Pancreas (tissue), 10 donors: ENCODE results near the gene GALNT11. TPM values are rescaled to one million over a fixed set of nuclear protein-coding genes. Genes with fewer than 3 reads are reported as not detected.
A peak's percentile ranks its signal among the peaks of the same experiment; 100 is the strongest.

Experiments used
- ATAC-seq, 4 donors: fragments of 200-7000 bp; cut with Tn5 transposase; one replicate each; pipeline versions ENCODE4 v1.8.0 to v1.9.1; 2020; ENCODE audit warnings: mild to moderate bottlenecking in 4 of 4, moderate library complexity in 4 of 4
- DNase-seq, 6 donors: peaks; one replicate each; pipeline ENCODE4 v3.0.0-alpha.2; 2020
- FAIRE-seq: peaks from 2 replicates; lab custom pipeline; 2012; peaks lifted over from hg19 to GRCh38; lab: Jason Lieb, UNC
- H3K27ac ChIP-seq, 4 donors: fragments of 200-600 bp; sonication (generic); 1 replicate in 3 of 4; 2 replicates in 1 of 4; pipeline versions ENCODE4 v1.5.0 to v1.8.0; 2020
- H3K27me3 ChIP-seq, 4 donors: fragments of 200-600 bp; one replicate each; pipeline ENCODE4 v1.8.0; 2021
- H3K36me3 ChIP-seq, 3 donors: fragments of 200-600 bp; sonication (generic) in 1 of 3; one replicate each; pipeline versions ENCODE4 v1.5.0 to v1.8.0; 2020 to 2021
- H3K4me1 ChIP-seq, 3 donors: fragments of 200-600 bp; one replicate each; pipeline ENCODE4 v1.8.0; 2021
- H3K4me3 ChIP-seq, 4 donors: fragments of 200-600 bp; sonication (generic) in 2 of 4; one replicate each; pipeline versions ENCODE4 v1.5.0 to v1.8.0; 2020 to 2021
- H3K9me3 ChIP-seq, 4 donors: fragments of 200-600 bp; one replicate each; pipeline ENCODE4 v1.8.0; 2021
- WGBS, 2 donors: extraction: QIAGEN DNeasy Blood & Tissue Kit; methylation state at CpG; one replicate each; pipeline ENCODE4 v1.1.7; 2013; 5-methylcytosine and 5-hydroxymethylcytosine counted together
- intact Hi-C, 3 donors: fragments of 100-400 bp; cut with DNase I; formaldehyde crosslinking; loops; one replicate each; pipeline versions ENCODE4 v1.11.1 to v1.14.2; 2022
- polyA plus RNA-seq, 2 donors: library from polyadenylated mRNA; stranded (reverse); fragments of 200-250 nt; gene quantifications; one replicate each; pipeline ENCODE4 v1.2.3, GENCODE V29; 2013
- total RNA-seq, 6 donors: library from RNA; stranded (reverse); fragmentation: NEBNext Ultra II Directional in 4 of 6; extraction: Animal tissue kit (Norgen Biotek cat#: 25700) in 4 of 6; gene quantifications; one replicate each; pipeline versions ENCODE4 v1.2.1 to v1.2.4, GENCODE V29; 2021 to 2023
- TF ChIP-seq, protein P1 (sequence below), 4 donors: fragments of 200-600 bp; sonication (generic) in 3 of 4; IDR thresholded peaks; one replicate each; pipeline versions ENCODE4 v1.5.0 to v1.8.0; 2021; ENCODE audit warnings: antibody characterized with exemption in 4 of 4
- donor health status: healthy with polysubstance abuse.
- donor health status: DM: no; HTN: no; CAD: no; lungs with moderate emphysema.
- donor health status: DM: no; HTN: no; CAD: no.
- donor health status: control.
- donor health status: control.
- donor health status: Bipolar disorder and iron deficiency.
- donor health status: DM: yes; HTN: yes; CAD: no.
- donor health status: DM: no; HTN: no; CAD: no.
- donor health status: DM: no; HTN: no; CAD: no.
- donor health status: DM: yes; HTN: yes; CAD: no.

Gene GALNT11
- total and polyA plus RNA-seq, 8 donors: 12.9 to 36.3 (median 26.9) TPM

DNA sequence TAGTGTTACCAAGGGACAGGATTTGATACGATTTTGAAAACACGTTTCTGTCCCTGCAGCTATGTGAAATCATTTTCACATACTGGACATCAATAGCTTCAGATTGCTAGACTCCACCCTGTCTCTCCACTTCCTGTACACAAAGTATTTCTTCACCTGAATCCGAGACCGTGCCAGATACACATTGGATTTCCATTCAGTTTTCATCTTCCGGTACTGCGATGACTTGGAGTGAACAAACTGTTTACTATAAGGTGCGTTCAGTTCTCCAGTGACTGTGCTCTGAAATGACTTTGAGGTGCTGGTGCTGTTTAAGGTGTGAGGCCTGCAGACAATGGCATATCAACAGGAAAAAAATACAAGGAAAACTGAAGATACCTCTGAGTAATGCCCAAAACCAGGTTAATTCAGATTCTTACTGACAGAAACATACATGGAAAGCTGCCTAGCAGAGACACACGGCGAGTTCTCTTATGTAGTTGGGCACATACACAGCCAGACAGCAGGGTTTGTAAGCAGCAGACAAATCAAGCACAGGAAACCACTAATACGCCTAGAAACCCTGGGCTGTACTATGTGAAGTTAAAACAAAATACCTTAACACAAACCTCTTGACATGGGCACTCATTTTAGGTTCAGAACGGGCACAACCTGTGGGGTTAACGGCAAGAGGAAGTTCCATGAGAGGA lies 119.2 kb downstream of the GALNT11 start:
- no peak for DNase-seq
- peaks cover 4 to 76% (median 23%) of the 10 kb centered on the region in 3 donors for H3K36me3 ChIP-seq
- H3K27me3 ChIP-seq: no peaks in the 10 kb centered on the region
- no peak overlapping the region for H3K4me3 ChIP-seq
- H3K9me3 ChIP-seq: no peaks in the 10 kb centered on the region
- 83 to 85% methylated on average over 12 of the region's 12 CpGs for WGBS, 2 donors
- no peak for FAIRE-seq
- H3K27ac ChIP-seq: no peak overlapping the region
- no peak for ATAC-seq
- TF ChIP-seq, protein P1, sequence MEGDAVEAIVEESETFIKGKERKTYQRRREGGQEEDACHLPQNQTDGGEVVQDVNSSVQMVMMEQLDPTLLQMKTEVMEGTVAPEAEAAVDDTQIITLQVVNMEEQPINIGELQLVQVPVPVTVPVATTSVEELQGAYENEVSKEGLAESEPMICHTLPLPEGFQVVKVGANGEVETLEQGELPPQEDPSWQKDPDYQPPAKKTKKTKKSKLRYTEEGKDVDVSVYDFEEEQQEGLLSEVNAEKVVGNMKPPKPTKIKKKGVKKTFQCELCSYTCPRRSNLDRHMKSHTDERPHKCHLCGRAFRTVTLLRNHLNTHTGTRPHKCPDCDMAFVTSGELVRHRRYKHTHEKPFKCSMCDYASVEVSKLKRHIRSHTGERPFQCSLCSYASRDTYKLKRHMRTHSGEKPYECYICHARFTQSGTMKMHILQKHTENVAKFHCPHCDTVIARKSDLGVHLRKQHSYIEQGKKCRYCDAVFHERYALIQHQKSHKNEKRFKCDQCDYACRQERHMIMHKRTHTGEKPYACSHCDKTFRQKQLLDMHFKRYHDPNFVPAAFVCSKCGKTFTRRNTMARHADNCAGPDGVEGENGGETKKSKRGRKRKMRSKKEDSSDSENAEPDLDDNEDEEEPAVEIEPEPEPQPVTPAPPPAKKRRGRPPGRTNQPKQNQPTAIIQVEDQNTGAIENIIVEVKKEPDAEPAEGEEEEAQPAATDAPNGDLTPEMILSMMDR (IDR thresholded peaks at IDR 0.05): no peak
- intact Hi-C loops: no loop called here
- no peaks in the 10 kb centered on the region for H3K4me1 ChIP-seq

DNA sequence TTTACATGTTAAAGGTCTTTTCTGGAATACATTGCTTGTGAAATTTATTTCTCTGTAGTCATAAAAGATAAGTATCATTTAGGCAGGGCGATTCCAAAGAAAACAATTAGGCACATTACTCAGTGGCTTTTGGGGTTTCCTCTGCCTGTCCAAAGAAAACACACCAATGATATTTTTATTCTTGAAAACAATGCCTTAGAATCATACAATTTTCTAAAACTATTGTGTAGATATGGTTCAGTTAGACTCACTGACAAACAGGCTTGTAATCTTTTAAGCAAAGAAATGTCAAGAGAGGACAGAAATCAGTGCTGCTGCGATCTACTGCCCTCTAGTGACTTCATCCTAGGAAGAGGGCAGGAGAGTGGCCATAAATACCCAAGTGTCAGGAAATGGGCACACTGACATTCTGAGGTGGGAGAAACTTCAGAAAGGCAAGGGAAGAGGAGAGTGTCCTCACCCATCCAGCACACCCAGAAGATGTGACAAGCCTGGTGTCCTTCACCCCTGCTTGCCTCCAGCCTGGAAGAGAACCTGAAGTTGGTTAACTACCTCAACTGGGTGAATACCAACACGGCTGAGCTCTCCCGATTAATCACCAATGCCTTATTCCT lies 120.5 kb downstream of the GALNT11 start:
- H3K4me3 ChIP-seq: no peak overlapping the region
- WGBS, 2 donors: 82% methylated on average over 4 of the region's 4 CpGs
- intact Hi-C loops: no loop called here
- peak; percentile 71 to 88 (median 84) for ATAC-seq
- no peaks in the 10 kb centered on the region for H3K9me3 ChIP-seq
- H3K27me3 ChIP-seq: no peaks in the 10 kb centered on the region
- H3K36me3 ChIP-seq: peaks cover 4 to 76% (median 21%) of the 10 kb centered on the region in 3 donors
- TF ChIP-seq, protein P1 (IDR thresholded peaks at IDR 0.05): peak; percentile 22 to 46 (median 36)
- FAIRE-seq: no peak
- no peaks in the 10 kb centered on the region for H3K4me1 ChIP-seq
- no peak for DNase-seq
- no peak overlapping the region for H3K27ac ChIP-seq

DNA sequence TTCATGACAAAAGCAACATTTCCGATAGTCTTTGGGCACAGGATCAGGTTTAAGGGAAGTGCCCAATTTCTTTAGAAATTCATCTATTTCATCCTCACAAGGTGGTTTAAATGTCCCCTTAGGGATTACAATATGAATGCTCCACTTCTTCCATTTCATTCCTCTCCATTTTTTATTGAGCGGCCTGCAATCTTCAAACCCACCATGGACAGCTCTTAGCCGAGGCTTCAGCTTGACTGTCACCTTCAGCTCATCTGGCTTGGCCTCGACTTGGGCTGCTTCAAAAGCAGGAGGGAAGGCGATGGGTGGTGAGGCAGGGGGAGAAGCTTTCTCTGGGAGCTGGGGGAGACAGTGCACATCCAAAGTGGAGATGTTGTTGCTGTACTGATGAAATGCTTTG lies 123.2 kb downstream of the GALNT11 start:
- no peaks in the 10 kb centered on the region for H3K9me3 ChIP-seq
- 82 to 86% methylated on average over 5 of the region's 5 CpGs for WGBS, 2 donors
- ATAC-seq (no peak), DNase-seq (no peak), FAIRE-seq (no peak)
- intact Hi-C loops: no loop called here
- TF ChIP-seq, protein P1 (IDR thresholded peaks at IDR 0.05): no peak
- peaks cover 7 to 93% (median 26%) of the 10 kb centered on the region in 3 donors for H3K36me3 ChIP-seq
- no peaks in the 10 kb centered on the region for H3K4me1 ChIP-seq
- no peak overlapping the region for H3K4me3 ChIP-seq
- H3K27me3 ChIP-seq: no peaks in the 10 kb centered on the region
- no peak overlapping the region for H3K27ac ChIP-seq

DNA sequence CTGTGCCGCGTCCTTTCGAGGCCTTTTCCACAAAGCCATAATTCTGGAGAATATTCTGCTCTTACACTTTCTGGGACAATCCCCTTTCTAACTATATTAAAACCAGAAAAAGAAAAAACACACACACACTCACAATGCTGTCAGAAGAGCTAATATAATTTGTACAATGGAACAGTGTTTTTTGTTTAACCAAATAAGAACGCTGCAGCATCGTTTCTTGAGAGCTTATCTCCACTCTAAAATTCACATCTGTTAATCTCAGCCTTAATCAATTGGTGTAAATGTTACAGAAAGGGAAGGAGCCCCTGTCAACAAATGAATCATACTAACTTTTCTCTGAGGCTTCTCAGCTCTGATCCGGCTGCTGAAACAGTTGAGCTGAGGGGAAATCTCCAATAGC lies 123.9 kb downstream of the GALNT11 start:
- intact Hi-C loops: no loop called here
- H3K27ac ChIP-seq: no peak overlapping the region
- H3K9me3 ChIP-seq: no peaks in the 10 kb centered on the region
- FAIRE-seq (no peak), ATAC-seq (no peak), DNase-seq (no peak)
- no peaks in the 10 kb centered on the region for H3K4me1 ChIP-seq
- H3K36me3 ChIP-seq: peaks cover 10 to 93% (median 24%) of the 10 kb centered on the region in 3 donors
- no peaks in the 10 kb centered on the region for H3K27me3 ChIP-seq
- TF ChIP-seq, protein P1 (IDR thresholded peaks at IDR 0.05): no peak
- H3K4me3 ChIP-seq: no peak overlapping the region
- WGBS, 2 donors: 65 to 70% methylated on average over 6 of the region's 6 CpGs

DNA sequence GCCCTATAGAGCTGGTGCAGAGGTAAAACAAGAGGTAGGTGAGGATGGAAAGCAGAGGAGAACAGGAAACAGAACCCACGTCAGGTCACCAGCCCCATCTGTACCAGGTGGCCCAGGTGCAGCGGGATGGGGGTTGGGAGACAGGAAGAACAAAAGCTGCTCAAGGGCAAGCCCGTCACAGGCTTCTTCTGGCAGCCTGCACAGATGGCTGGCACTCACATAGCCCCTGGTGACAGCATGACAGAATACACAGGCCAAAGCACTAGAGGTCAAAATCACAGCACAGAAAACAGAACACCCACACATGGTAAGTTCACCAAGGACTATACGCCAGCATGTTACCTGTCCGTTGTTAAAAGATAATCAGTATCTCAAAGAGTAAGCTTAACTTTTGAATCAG lies 126.8 kb downstream of the GALNT11 start:
- H3K9me3 ChIP-seq: no peaks in the 10 kb centered on the region
- no peaks in the 10 kb centered on the region for H3K27me3 ChIP-seq
- 89 to 91% methylated on average over 5 of the region's 5 CpGs for WGBS, 2 donors
- TF ChIP-seq, protein P1 (IDR thresholded peaks at IDR 0.05): no peak
- DNase-seq (no peak), FAIRE-seq (no peak), ATAC-seq (peak in 1 of 4 donors; percentile 28)
- H3K4me1 ChIP-seq: no peaks in the 10 kb centered on the region
- intact Hi-C loops: no loop called here
- H3K27ac ChIP-seq: no peak overlapping the region
- peaks cover 10 to 93% (median 20%) of the 10 kb centered on the region in 3 donors for H3K36me3 ChIP-seq
- no peak overlapping the region for H3K4me3 ChIP-seq
